NCI-H1930 (cell line): ENCODE results near the gene CCDC57.

Experiments
- DNase-seq, 2 experiments: peaks; one replicate each; lab custom pipeline; 2025; lab: John Stamatoyannopoulos, UW

Gene CCDC57

DNA sequence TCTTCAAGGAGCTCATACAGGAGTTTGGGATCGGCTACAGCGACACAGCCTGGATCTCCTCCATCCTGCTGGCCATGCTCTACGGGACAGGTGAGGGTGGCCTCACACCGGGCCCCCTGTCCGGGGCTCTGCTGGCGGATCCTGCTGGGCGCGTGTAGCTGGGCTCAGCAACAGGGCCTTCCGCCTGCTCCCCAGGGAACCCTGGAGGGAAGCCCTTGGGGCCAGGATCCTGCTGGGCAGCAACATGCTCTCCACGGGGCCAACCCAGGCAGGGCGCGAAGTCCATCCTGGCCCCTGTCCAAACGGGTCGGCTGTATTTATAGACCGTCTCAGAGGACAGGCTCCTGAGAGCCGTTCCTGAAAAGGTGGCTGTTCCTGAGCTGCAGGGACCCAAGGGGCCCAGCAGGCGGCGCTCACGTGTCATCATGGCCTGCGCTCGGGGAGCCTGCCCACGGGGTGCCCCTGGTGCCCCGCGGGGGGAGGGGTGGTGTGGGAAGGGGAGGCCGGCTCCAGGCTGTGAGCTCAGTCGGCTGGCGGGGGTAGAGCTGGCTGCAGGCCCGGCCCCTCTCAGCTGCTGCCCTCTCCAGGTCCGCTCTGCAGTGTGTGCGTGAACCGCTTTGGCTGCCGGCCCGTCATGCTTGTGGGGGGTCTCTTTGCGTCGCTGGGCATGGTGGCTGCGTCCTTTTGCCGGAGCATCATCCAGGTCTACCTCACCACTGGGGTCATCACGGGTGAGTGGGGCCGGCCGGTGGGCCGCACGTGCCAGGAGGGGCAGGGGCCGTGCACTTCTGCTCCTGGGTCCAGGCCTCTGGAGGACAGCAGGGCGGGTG lies 23.7 kb upstream of the CCDC57 start:
- DNase-seq = peak in 1 of 2 experiments; percentile 38

DNA sequence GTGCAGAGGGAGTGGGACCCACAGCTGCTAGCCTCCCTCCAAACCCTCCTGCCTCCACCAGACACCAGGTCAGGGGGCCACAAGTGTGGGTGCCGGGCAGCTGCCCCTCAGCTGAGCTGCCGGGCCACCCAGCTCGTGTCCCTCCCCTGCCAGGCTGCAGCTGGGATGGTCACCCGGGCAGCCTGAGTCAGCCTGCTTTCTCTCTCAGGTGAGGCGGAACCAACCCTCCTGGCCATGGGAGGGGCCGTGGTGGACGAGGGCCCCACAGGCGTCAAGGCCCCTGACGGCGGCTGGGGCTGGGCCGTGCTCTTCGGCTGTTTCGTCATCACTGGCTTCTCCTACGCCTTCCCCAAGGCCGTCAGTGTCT lies 23.1 kb upstream of the CCDC57 start:
- DNase-seq = no peak

DNA sequence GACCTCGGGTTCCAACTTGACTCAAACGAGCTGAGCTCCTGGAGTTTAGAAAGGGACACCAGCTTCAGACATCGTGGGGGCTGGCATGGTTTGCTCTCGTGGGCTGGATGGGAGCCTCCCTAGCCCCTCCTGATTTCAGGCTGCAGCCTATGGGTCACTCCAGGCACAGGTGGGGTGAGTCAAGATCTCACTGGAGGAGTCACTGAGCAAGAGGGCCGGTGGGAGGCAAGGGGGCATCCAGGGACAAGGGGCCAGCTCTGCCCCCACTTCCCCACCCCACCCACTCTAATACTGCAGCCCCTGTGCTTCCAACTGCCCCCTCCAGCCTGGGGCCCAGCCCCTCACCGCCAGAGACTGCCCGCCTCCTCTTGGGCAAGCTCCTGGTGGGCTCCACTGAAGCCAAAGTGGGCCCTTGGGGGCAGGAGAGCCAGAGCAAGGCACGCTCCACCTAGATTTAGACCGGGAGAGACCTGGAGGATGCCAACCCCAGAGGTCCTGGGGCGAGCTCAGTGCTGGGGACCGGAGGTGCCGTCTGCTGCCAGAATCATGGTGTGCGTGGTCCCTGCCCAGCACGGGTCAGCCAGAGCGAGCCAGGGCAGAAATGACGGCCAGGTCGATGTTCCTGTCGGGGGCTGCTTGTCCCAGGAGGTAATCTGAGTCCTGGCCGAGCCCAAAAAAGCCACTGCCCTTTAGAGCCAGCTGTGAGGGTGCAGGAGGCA lies 22.6 kb upstream of the CCDC57 start:
- no peak for DNase-seq

GRCh38 chr17:82234211-82235055 lies 21.8 kb upstream of the CCDC57 start:
- no peak for DNase-seq

DNA sequence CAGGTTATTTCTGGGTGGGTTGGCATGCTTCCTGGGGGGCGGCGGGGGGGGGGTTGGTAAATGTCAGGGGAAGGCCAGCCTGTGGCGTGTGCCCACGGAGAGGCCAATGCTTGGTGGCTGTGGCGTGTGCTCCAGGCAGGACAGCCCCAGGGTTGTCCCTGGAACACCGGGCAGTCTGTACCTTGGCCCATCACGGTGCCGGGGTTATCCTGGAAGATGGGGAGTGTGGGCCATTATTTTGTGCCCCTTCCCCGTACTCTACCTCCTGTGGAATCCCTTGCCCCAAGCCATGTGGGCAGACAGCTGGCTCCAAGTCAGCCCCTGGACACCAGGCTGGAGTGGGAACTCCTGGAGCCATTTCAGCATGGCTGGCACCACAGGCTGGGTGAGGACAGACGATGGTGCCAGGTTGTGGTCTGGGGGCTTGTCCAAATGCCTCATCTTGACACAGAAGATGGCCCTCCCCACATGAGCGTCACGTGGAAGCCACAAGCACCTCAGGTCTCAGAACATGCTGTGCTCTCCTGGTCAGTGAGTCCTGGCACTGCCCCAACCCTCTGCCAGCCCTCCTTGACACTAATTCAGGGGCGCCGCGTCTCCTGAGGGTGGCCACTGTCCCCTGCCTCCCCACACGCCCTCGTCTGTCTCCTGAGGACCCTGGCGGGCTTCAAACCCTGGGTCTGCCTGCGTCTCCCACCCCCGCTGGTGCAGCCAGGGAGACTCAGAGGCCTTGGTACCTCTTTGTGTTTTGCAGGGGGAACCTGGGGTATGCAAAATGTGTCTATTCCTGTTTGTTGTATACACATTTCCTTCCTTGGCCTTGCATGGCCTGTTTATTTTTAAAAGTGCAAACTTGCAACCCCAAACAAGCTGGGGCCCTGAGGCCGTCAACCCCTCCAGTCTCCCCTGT lies 20.5 kb upstream of the CCDC57 start:
- DNase-seq = no peak

DNA sequence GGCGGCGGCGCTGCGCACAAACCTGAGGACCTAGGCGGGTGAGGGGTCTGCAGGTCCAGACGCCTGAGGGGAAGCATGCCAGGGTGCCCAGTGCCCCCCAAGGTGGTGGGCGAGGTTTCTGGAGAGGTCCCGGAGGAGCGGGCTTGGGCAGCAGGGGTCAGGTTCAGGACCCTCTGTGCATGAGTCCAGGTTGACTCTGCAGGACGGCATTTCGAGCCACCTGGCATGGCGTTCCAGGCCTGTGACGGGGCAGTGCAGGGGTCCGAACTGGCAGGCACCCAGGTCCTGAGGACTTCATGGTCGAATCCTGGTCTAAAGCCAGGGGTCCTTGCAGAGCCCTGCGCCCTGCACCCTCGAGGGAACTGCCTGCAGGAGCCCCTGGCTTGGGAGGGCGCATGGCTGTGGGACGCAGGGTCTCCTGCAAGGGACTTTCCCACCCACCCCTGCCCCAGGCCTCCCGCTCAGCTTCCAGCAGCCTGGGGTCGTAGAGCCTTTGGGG lies 19.7 kb upstream of the CCDC57 start:
- DNase-seq = no peak

- no peak for DNase-seq
Observed at GRCh38 chr17:82231562-82232321, 19.1 kb upstream of the CCDC57 start.

- DNase-seq = no peak
Observed at GRCh38 chr17:82231312-82231561, 18.6 kb upstream of the CCDC57 start.

DNA sequence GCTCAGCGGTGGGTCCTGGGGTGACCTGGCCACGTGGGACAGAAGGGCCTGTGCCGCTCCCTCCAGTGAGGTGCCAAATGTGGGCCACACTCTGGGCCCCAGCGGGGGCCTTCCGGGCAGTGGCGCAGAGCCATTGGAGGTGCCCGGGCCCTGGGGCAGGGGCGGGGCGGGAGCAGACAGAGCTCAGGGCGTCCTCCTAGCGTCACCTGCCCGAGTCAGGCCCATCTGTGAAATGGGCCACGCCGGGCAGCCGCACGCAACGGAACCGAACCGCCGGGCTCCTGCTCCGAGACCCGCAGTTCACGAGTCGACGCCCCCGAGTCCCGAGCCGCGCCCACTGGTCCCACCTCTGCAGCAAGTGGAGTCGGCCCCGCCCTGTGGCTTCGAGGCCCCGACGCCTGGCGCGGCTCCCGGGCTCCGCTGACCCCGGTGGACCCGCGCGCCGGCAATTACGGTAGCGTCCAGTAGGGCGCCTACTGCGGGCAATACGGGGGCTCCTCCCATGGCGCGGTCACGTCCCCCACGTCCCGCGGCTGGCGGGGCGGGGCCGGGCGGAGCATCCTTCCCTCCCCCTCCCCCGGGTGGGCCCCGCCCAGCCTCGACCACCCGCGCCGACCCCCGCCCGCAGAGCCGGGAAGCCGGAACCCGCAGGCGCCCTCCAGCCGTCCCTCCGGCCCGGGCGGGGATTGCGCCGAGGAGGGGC lies 18.1 kb upstream of the CCDC57 start:
- DNase-seq = no peak

- no peak for DNase-seq
Observed at GRCh38 chr17:82229698-82230608, 17.3 kb upstream of the CCDC57 start.

DNA sequence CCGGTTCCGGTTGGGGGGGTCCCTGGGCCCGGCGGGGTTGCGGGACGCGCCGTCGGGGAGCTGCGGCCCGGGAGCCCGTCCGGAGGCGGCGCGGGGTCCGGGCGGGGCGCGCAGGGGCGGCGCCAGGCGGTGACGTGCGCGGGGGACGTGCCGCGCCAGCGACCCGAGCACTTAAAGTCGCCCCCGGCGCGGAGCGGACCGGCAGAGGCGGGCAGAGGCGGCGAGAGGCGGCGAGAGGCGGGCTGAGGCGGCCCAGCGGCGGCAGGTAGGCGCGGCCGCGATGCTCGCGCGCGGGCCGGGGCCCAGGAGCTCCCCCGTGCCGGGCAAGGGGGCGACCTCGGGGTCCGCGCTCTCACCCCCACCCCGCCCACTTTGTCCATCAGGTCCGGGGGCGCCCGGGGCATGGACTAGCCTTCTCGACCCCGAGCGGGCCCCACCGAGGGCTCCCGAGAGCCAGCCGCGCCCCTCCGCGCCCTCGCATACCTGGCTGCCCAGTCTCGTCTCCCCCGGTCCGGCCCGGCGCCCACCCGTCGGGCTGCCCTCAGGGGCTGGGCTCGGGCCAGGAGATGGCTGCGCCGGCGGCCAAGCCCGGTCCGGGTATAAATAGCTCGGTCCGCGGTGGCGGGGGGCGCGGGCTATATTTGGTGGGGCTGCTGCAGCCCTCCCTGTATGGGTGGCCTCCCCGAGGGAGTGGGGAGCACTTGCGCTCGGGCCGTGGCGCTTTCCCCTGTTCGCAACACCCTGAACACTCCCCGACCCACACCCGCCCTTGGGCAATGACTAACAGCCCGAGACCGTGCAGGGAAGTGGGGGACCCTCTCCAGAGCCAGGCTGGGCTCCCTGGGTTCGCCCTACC lies 16.4 kb upstream of the CCDC57 start, which contains the start of gene SLC16A3:
TSS of gene SLC16A3 (plus strand) at position 201 of the 856 bp plus-strand sequence. CDS start 6,967 bp downstream, outside the sequence.
- peak; percentile 38 to 63 for DNase-seq

- no peak for DNase-seq
Observed at GRCh38 chr17:82228278-82228841, 15.7 kb upstream of the CCDC57 start.

GRCh38 chr17:82227629-82228277 lies 15.1 kb upstream of the CCDC57 start:
- no peak for DNase-seq

GRCh38 chr17:82226809-82227628 lies 14.4 kb upstream of the CCDC57 start:
- no peak for DNase-seq

DNA sequence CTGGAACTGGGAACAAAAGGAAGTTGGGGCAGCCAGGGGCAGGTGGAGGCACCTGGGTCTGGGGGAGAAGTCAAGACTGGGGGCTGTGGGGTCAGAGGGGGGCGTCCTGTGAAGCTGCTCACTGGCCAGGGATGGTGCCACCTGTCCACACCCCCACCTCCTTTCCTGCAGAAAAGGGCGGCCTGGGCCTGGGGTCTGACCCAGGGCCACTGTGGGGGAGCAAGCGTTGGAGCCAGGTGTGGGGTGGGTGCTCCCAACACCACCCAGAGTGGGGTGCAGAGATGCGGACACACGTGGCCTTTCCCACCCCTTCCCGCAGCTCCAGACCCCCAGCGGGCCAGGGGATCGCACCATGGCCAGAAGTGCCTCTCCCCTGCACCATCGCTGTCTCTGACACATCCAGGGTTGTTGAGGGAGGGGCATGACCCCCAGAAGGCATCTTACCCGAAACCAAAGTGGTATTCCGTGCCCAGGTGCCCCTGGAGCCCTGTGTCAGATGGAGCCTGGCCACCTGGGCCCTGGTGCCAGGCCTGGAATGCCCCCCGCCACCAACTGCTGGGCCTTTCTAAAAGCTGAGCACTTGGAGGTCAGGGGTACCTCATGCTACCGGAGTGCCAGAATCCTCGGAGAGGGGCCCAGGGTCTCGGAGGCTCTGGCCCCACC lies 13.6 kb upstream of the CCDC57 start:
- DNase-seq = no peak
